Glomerular endothelial cell (primary cell): ENCODE measurements around the gene RNPS1. TPM values are rescaled to one million over a fixed set of nuclear protein-coding genes. Genes with fewer than 3 reads are reported as not detected.
A peak's percentile ranks its signal among the peaks of the same experiment; 100 is the strongest.

Experiments
- DNase-seq: peaks from one replicate; pipeline ENCODE4 v3.0.0-alpha.2; 2011; ENCODE audit warnings: low read depth, low spot score; ENCODE audit errors: extremely low read depth
- total RNA-seq: library from RNA; depleted of rRNA; stranded (reverse); fragments of >200 nt; gene quantifications from 2 replicates; pipeline ENCODE4 v1.2.3, GENCODE V29; 2015

RNPS1 gene, protein sequence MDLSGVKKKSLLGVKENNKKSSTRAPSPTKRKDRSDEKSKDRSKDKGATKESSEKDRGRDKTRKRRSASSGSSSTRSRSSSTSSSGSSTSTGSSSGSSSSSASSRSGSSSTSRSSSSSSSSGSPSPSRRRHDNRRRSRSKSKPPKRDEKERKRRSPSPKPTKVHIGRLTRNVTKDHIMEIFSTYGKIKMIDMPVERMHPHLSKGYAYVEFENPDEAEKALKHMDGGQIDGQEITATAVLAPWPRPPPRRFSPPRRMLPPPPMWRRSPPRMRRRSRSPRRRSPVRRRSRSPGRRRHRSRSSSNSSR
- 183 and 192 TPM in 2 replicates for total RNA-seq

GRCh38 chr16:2267913-2268666 lies at the start of gene RNPS1:
RNPS1 (minus strand) TSS chr16:2268126; CDS start chr16:2264643, 3,483 bp downstream.
- peak; percentile 66 for DNase-seq

- DNase-seq = no peak
Measured at GRCh38 chr16:2317231-2318020, 49.5 kb upstream of the RNPS1 start.

DNA sequence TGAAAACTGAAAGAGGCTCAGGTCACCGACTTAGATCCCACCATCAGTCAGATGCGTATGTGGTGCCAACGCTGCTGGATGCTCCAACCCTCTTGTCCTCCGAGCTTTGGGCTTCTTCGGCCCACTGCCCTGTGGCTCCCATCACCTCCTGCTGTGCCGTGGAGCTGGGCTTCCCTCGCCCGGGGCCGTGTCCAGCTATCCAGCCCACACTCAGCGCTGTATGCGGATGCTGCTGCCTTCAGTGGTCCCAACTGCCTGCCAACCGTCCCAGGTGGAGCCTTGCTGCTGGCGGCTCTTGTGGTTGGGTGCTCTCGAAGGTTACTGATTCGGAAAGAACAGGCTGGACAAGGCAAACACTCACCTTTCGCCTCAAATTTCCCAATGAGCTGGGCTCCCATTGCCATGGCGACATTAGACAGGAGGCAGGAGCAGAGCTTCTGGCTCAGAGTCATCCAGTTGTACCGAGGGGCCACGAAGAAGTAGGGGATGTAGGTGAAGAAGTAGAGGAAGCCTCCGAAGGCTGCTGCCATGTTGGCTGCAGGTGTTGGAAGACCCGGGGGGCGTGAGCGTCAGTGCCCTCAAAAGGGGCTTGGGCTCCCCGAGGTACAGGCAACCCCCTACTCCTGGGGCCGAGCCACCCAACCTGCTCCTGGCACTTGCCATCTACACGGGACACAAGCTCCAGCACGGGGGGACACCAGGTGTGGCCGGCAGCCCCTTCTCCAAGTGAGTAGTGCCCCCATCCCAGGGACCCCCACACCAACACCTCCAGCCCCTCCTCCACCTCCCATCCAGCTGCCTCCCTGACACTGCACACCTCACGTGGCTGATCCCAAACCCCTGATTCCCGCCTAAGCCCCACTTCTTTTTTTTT lies 40.4 kb upstream of the RNPS1 start:
- DNase-seq = no peak

DNA sequence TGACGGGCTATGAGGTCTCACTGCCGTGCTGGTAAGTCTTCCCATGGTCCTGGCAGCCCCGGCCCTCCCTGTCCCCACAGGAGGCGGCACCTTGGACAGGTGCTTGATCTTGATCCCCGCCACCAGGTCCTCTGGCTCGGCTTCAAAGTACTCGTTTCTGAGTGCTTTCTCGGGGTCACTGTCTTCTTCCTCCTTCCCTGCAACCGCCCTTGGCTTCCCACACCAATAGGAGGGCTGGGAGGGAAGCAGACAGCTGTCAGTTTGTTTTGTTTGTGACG lies 31.9 kb upstream of the RNPS1 start:
- no peak for DNase-seq

DNA sequence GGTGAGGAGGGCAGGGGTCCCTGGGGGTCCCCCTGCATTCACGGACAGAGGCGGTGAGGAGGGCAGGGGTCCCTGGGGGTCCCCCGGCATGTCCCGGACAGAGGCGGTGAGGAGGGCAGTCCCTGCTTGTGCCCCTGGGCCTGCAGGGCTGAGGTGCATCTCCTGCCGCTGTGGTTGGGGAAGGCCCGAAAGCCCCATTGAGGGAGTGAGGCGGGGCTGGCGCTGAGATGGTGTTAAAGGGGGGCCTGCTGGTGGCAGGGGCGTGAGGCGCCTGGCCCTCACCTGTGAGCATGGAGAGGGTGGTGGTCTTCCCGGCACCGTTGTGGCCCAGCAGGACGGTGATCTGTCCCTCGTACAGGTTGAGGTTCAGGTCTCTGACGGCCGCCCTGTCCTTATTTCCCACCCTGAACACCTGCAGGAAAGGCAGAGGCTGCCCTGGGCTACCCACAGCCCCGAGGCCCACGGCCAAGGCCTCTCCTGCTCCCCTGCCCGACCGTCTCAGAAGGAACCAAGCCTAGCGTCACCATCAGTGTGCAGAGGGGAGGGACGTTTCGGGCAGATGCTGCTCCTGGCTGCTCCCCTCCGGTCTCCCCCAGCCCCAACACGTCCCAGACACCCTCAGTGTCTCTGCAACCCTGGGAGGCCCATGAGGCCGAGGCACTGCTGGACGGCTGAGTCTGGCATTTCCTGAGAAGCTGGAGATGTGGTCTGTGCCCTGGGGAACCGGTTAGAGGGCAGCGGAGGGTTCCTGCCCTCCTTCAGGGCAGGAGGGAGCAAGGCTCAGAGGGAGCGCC lies 31.4 kb upstream of the RNPS1 start:
- no peak for DNase-seq

DNA sequence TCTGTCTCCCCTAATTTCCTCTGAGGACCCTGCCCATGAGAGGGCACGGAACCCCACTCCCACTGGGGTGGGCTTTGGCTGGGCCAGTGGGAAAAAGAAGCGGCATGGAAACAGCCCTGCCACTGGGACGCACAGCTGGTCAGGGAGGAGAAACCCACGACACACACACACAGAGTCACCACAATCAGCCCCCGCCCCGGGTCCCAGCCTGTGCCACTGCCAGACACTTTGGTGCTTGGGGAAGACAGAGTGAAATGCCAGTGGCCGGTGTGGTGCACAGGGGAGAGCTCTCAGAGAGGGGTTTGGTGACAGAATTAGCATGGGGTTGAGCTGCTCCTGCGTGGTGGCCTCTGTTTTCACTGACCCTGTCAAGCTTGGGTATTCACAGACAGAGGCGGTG lies 30.7 kb upstream of the RNPS1 start:
- no peak for DNase-seq

DNA sequence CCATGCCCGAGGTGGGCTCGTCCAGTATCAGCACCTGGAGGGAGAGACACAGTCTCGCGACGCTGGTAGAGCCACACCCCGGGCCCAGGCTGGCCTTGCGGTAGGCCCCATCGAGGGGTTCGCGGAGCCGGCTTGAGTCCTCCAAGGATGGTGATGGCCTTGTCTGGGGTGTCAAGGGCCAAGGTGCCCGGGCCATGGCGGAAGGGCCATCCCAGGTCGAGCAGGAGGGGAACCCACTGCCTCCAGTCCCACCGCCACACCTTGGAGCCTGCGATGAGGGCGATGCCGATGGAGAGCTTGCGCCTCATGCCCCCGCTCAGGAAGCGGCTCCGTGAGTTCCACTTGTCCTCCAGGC lies 29.6 kb upstream of the RNPS1 start:
- DNase-seq = no peak

- no peak for DNase-seq
Measured at GRCh38 chr16:2296661-2297505, 29.0 kb upstream of the RNPS1 start.

GRCh38 chr16:2295056-2295798 lies 27.3 kb upstream of the RNPS1 start:
- DNase-seq = no peak

DNA sequence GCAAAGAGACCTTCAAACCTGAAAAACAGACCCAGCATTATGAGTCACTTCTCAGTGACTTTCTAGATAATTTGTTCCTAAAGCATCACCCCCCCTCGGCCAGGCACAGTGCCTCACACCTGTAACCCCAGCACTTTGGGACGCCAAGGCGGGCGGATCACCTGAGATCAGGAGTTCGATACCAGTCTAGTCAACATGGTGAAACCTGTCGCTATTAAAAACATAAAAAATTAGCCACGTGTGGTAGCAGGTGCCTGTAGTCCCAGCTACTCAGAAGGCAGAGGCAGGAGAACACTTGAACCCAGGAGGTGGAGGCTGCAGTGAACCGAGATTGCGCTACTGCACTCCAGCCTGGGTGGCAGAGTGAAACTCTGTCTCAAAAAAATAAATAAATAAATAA lies 24.3 kb upstream of the RNPS1 start:
- DNase-seq = no peak

GRCh38 chr16:2289282-2289681 lies 21.4 kb upstream of the RNPS1 start:
- DNase-seq = no peak

DNA sequence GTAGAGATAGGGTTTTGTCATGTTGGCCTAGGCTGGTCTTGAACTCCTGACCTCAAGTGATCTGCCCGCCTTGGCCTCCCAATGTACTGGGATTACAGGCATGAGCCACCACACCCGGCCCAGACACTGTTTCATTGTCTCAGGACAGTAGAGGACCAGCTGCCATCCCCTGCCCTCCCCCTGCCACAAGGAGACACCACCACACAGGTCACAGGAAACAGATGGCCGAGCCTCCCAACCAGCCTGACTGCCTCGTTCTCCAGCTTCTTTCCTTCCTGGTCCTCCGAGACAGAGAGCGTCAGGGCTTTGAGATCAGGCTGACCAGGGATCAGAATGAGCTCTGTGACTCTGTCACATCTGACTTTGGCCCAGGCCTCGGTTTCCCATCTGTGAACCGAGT lies 20.8 kb upstream of the RNPS1 start:
- no peak for DNase-seq

DNA sequence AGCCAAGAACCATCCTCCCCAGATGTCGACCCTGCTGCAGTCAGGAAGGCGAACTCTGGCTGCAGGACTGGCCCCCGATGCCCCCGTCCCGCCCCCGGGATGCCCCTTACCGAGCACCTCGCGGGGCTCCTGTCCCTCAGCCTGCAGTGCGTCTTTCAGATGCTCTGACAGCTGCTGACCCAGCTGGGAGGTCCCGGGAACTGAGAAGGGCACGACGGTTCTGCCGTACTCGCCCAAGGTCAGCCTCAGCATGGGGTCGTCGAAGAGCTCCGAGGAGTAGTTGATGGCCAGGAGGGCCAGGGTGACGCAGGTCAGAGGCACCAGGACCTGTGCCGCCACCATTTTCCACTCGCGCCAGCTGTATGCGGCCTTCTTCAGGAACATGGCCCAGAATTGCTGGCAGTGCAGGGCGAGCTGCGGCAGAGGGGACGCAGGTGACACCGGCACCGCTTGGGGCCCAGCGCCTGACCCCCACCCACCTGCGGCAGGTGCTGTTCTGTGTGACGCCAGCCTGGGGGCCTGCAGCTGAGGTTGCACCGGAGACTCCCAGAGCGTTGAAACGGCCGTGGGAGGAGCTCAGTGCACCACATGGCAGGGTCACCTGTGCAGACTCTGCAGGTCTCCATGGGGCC lies 20.1 kb upstream of the RNPS1 start:
- no peak for DNase-seq

DNA sequence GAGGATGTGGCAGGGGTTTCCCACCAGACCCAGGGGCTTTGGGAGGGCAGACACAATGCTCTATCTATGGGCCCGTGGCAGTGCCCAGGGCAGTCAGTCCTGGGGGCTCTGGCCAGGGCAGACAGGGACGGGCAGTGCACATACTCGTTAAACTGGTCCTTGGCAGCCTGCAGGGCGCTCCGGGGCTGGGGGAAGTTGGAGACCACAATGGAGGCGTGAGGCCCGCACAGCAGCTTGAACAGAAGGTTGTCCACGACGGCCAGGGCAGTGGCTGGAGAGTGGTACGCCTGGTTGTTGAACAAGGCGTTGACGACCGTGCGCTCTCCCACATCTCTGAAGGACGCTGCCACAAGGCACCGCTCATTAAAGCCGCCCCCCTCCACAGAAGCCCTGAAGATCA lies 18.6 kb upstream of the RNPS1 start:
- DNase-seq = no peak

DNA sequence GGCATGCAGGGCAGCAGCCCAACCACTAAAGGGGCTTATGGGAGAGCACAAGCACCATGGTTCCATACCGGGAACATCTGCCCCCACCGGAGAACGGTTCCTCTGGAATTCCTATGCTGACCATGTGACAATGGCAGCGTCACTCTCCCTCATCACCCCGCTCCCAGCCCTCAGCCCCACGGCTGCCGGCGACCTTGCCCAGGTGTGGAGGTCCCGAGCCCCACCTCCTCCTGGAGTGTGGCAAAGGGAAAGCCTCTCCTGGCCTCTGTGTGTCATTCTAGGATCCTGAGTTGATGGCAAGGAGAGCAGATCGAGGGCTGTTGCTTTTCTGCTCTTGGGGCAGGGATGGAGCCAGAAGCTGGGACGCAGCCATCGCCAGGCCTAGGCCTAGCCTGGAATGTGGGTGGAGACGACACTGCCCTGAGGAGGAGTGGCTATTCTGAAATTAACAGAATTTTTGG lies 17.8 kb upstream of the RNPS1 start:
- DNase-seq = no peak

DNA sequence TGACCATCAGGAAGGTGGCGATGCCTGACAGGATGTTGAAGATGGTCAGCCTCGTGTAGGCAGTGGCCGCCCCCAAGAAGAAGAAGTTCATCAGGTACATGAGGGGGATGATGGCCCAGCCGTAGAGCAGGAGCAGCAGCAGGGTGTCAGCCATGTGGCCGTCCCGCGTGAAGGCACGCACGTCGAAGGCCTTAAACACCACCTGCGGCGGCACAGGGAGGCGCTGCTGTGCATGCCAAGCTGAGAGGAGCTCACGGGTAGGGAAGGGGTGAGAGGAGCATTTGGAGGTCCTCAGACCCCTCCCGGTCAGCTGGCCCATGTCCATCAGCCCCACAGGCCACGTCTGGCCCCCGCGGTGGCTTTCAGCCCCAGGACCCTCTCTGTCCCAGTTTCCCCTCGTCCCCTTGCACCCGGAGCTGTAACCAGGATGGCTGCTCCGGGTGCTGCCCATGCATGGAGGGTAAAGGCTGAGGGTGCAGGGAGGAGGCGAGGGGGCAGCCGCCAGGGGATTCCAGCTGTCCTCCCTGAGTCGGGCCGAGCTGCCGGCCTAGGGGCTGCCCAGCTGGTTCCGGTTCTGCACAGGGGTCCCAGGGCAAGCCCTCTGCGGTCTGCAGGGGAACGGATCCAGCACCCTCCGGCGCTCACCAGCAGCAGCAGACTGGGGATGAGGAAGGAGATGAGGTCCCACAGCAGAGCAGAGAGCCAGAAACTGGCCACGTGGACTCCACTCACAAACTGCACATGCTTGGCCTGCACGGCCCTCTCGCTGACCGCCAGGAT lies 17.1 kb upstream of the RNPS1 start:
- no peak for DNase-seq
